Measurements from ENCODE around the gene REV1. TPM values are rescaled to one million over a fixed set of nuclear protein-coding genes. Genes with fewer than 3 reads are reported as not detected.
A peak's percentile ranks its signal among the peaks of the same experiment; 100 is the strongest.

The REV1 gene
- polyA plus RNA-seq, 3 donors = 6.5 to 39.9 (median 9.5) TPM

GRCh38 chr2:99404039-99404796 is 85.6 kb downstream of the REV1 start:
- no peaks in the 10 kb centered on the region for H3K9me3 ChIP-seq (replicated peaks in 1 of 2; ENCODE audit: control insufficient read depth in 1 of 2, insufficient read depth in 1 of 2, low read length in 2 of 2)
- peaks cover 0 to 1% (median under 1%) of the 10 kb centered on the region in 3 donors for H3K27me3 Mint-ChIP-seq (ENCODE audit: low read depth in 3 of 3)
- intact Hi-C loops (cut with micrococcal nuclease) = no loop called here
- no peaks in the 10 kb centered on the region for H3K4me1 Mint-ChIP-seq
- H3K4me2 ChIP-seq (replicated peaks; ENCODE audit: extremely low read depth, low read length, poor library complexity, severe bottlenecking) = no peak overlapping the region
- no peak for DNase-seq
- H3K36me3 Mint-ChIP-seq = peaks cover 71 to 82% of the 10 kb centered on the region in 2 donors
- no peaks in the 10 kb centered on the region for H3K4me1 ChIP-seq (ENCODE audit: control insufficient read depth in 1 of 2, insufficient read depth in 2 of 2, low read length in 2 of 2)
- peak overlapping the region in 2 of 7 donors; percentile 3 to 40 for H3K27ac Mint-ChIP-seq
- H3K27ac ChIP-seq (ENCODE audit: low read depth in 1 of 2, low read length in 2 of 2) = no peak overlapping the region
- H3K36me3 ChIP-seq (replicated peaks in 1 of 2; ENCODE audit: control insufficient read depth in 1 of 2, insufficient read depth in 2 of 2, low read length in 2 of 2) = peaks cover 82 to 100% of the 10 kb centered on the region in 2 donors
- H2AFZ ChIP-seq (ENCODE audit: insufficient read depth, low read depth, low read length, poor library complexity, severe bottlenecking) = no peak overlapping the region
- no peaks in the 10 kb centered on the region for H3K27me3 ChIP-seq (ENCODE audit: control insufficient read depth in 2 of 2, insufficient read depth in 2 of 2, low read length in 2 of 2)
- no peak for TF ChIP-seq CTCF (IDR thresholded peaks at IDR 0.05)
- no peak overlapping the region for H3K9ac ChIP-seq (ENCODE audit: insufficient read depth, low read length, poor library complexity, severe bottlenecking)
- H3K79me2 ChIP-seq (ENCODE audit: insufficient read depth, low read length) = no peaks in the 10 kb centered on the region
- H3K4me3 Mint-ChIP-seq = no peak overlapping the region
- no peak overlapping the region for H3K4me3 ChIP-seq (replicated peaks in 1 of 3; ENCODE audit: low read depth in 2 of 3, low read length in 3 of 3)
- no peaks in the 10 kb centered on the region for H4K20me1 ChIP-seq (ENCODE audit: insufficient read depth, low read length)
- WGBS (ENCODE audit: insufficient coverage) = 74% methylated on average over 3 of the region's 8 CpGs
- H3K9me3 Mint-ChIP-seq = no peaks in the 10 kb centered on the region

- Histone ChIP-seq H3K9ac (ENCODE audit: insufficient read depth, low read length, poor library complexity, severe bottlenecking) (no peak overlapping the region), H3K27ac (ENCODE audit: low read depth in 1 of 2, low read length in 2 of 2) (peak overlapping the region in 1 of 2 donors; percentile 46), H3K79me2 (ENCODE audit: insufficient read depth, low read length) (no peaks in the 10 kb centered on the region), H3K9me3 (replicated peaks in 1 of 2; ENCODE audit: control insufficient read depth in 1 of 2, insufficient read depth in 1 of 2, low read length in 2 of 2) (no peaks in the 10 kb centered on the region), H3K27me3 (ENCODE audit: control insufficient read depth in 2 of 2, insufficient read depth in 2 of 2, low read length in 2 of 2) (no peaks in the 10 kb centered on the region), H2AFZ (ENCODE audit: insufficient read depth, low read depth, low read length, poor library complexity, severe bottlenecking) (no peak overlapping the region), H3K4me1 (ENCODE audit: control insufficient read depth in 1 of 2, insufficient read depth in 2 of 2, low read length in 2 of 2) (no peaks in the 10 kb centered on the region), H3K4me3 (replicated peaks in 1 of 3; ENCODE audit: low read depth in 2 of 3, low read length in 3 of 3) (no peak overlapping the region), H3K36me3 (replicated peaks in 1 of 2; ENCODE audit: control insufficient read depth in 1 of 2, insufficient read depth in 2 of 2, low read length in 2 of 2) (peaks cover 82 to 100% of the 10 kb centered on the region in 2 donors), H3K4me2 (replicated peaks; ENCODE audit: extremely low read depth, low read length, poor library complexity, severe bottlenecking) (no peak overlapping the region), H4K20me1 (ENCODE audit: insufficient read depth, low read length) (no peaks in the 10 kb centered on the region)
- intact Hi-C loops (cut with micrococcal nuclease) = no loop called here
- no peak for DNase-seq
- Mint-ChIP-seq H3K27ac (peak overlapping the region in 1 of 7 donors; percentile 26), H3K4me1 (no peaks in the 10 kb centered on the region), H3K27me3 (ENCODE audit: low read depth in 3 of 3) (peaks cover 0 to 2% (median 1%) of the 10 kb centered on the region in 3 donors), H3K9me3 (no peaks in the 10 kb centered on the region), H3K4me3 (no peak overlapping the region), H3K36me3 (peaks cover 77 to 89% of the 10 kb centered on the region in 2 donors)
- WGBS (ENCODE audit: insufficient coverage) = 93% methylated on average over 3 of the region's 4 CpGs
- no peak for TF ChIP-seq CTCF (IDR thresholded peaks at IDR 0.05)
Observed at GRCh38 chr2:99403524-99403923, 86.3 kb downstream of the REV1 start.
